ENCODE results near the gene SERGEF. TPM values are rescaled to one million over a fixed set of nuclear protein-coding genes. Genes with fewer than 3 reads are reported as not detected.
A peak's percentile ranks its signal among the peaks of the same experiment; 100 is the strongest.

SERGEF gene
- total and polyA plus RNA-seq, 11 donors = 11.6 to 55.0 (median 22.1) TPM

GRCh38 chr11:17765356-17766072 is 247.3 kb downstream of the SERGEF start:
- 82 to 89% (median 86%) methylated on average over 13 of the region's 13 CpGs for WGBS, 4 donors
- H3K4me1 ChIP-seq = peaks cover 0 to 2% (median 0%) of the 10 kb centered on the region in 12 donors
- H3K4me3 ChIP-seq = no peak overlapping the region
- ATAC-seq = no peak
- H3K27ac ChIP-seq = no peak overlapping the region
- H3K27me3 ChIP-seq = no peaks in the 10 kb centered on the region
- intact Hi-C loops (cut with DNase I) = loop anchor here in 1 of 10 donors (10.0 kb wide), 1 partner anchor 79 kb away; no protein-coding TSS in a partner anchor
- no peaks in the 10 kb centered on the region for H3K9me3 ChIP-seq
- H3K36me3 ChIP-seq = no peaks in the 10 kb centered on the region
- TF ChIP-seq POLR2A (IDR thresholded peaks at IDR 0.05) = no peak
- TF ChIP-seq, protein P1, sequence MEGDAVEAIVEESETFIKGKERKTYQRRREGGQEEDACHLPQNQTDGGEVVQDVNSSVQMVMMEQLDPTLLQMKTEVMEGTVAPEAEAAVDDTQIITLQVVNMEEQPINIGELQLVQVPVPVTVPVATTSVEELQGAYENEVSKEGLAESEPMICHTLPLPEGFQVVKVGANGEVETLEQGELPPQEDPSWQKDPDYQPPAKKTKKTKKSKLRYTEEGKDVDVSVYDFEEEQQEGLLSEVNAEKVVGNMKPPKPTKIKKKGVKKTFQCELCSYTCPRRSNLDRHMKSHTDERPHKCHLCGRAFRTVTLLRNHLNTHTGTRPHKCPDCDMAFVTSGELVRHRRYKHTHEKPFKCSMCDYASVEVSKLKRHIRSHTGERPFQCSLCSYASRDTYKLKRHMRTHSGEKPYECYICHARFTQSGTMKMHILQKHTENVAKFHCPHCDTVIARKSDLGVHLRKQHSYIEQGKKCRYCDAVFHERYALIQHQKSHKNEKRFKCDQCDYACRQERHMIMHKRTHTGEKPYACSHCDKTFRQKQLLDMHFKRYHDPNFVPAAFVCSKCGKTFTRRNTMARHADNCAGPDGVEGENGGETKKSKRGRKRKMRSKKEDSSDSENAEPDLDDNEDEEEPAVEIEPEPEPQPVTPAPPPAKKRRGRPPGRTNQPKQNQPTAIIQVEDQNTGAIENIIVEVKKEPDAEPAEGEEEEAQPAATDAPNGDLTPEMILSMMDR (IDR thresholded peaks at IDR 0.05) = no peak
- peak in 1 of 5 donors; percentile 6 for DNase-seq

- H3K27ac ChIP-seq = no peak overlapping the region
- H3K9me3 ChIP-seq = no peaks in the 10 kb centered on the region
- no peak overlapping the region for H3K4me3 ChIP-seq
- ATAC-seq (no peak), DNase-seq (peak in 3 of 5 donors; percentile 13 to 38 (median 20))
- 78 to 87% (median 81%) methylated on average over 19 of the region's 19 CpGs for WGBS, 4 donors
- no peaks in the 10 kb centered on the region for H3K36me3 ChIP-seq
- H3K27me3 ChIP-seq = no peaks in the 10 kb centered on the region
- H3K4me1 ChIP-seq = peaks cover 0 to 5% (median 0%) of the 10 kb centered on the region in 12 donors
- TF ChIP-seq, protein P1 (IDR thresholded peaks at IDR 0.05) = no peak
- no peak for TF ChIP-seq POLR2A (IDR thresholded peaks at IDR 0.05)
- intact Hi-C loops (cut with DNase I) = loop anchor here in 2 of 10 donors (5.0 to 10.0 kb wide), 2 partner anchors 80 to 213 kb away; no protein-coding TSS in a partner anchor
These were observed 248.2 kb downstream of the SERGEF start for GRCh38 chr11:17764446-17765218.

- Histone ChIP-seq H3K4me3 (no peak overlapping the region), H3K27me3 (no peaks in the 10 kb centered on the region), H3K4me1 (peaks cover 0 to 5% (median 0%) of the 10 kb centered on the region in 12 donors), H3K27ac (no peak overlapping the region), H3K9me3 (peaks cover 0 to 4% (median 0%) of the 10 kb centered on the region in 12 donors), H3K36me3 (no peaks in the 10 kb centered on the region)
- ATAC-seq (no peak), DNase-seq (no peak)
- TF ChIP-seq, protein P1 (IDR thresholded peaks at IDR 0.05) = no peak
- TF ChIP-seq POLR2A (IDR thresholded peaks at IDR 0.05) = no peak
- 54 to 65% (median 62%) methylated on average over 3 of the region's 3 CpGs for WGBS, 4 donors
- intact Hi-C loops (cut with DNase I) = loop anchor here in 2 of 10 donors (5.0 to 10.0 kb wide), 2 partner anchors 81 to 214 kb away; no protein-coding TSS in a partner anchor
These were observed 249.1 kb downstream of the SERGEF start for GRCh38 chr11:17763703-17764102.

GRCh38 chr11:17763244-17763643 is 249.6 kb downstream of the SERGEF start:
- H3K27me3 ChIP-seq = no peaks in the 10 kb centered on the region
- H3K4me3 ChIP-seq = no peak overlapping the region
- WGBS, 4 donors = 87 to 94% (median 91%) methylated on average over 7 of the region's 7 CpGs
- H3K9me3 ChIP-seq = peaks cover 0 to 9% (median 0%) of the 10 kb centered on the region in 12 donors
- H3K27ac ChIP-seq = no peak overlapping the region
- no peak for TF ChIP-seq POLR2A (IDR thresholded peaks at IDR 0.05)
- TF ChIP-seq, protein P1 (IDR thresholded peaks at IDR 0.05) = no peak
- DNase-seq = peak in 1 of 5 donors; percentile 20
- H3K36me3 ChIP-seq = no peaks in the 10 kb centered on the region
- intact Hi-C loops (cut with DNase I) = loop anchor here in 2 of 10 donors (5.0 to 10.0 kb wide), 2 partner anchors 82 to 214 kb away; no protein-coding TSS in a partner anchor
- H3K4me1 ChIP-seq = peaks cover 0 to 5% (median 0%) of the 10 kb centered on the region in 12 donors
- ATAC-seq = no peak

Measured in heart left ventricle (tissue), 16 donors.